ENCODE results near the gene THAP7. TPM values are rescaled to one million over a fixed set of nuclear protein-coding genes. Genes with fewer than 3 reads are reported as not detected.
A peak's percentile ranks its signal among the peaks of the same experiment; 100 is the strongest.

The THAP7 gene
- total and polyA plus RNA-seq, 9 of the 15 experiments (the other 6 are each of a cell fraction or from before 2014, with no cell fraction given), result 7.9 to 263 (median 84.1) TPM

DNA sequence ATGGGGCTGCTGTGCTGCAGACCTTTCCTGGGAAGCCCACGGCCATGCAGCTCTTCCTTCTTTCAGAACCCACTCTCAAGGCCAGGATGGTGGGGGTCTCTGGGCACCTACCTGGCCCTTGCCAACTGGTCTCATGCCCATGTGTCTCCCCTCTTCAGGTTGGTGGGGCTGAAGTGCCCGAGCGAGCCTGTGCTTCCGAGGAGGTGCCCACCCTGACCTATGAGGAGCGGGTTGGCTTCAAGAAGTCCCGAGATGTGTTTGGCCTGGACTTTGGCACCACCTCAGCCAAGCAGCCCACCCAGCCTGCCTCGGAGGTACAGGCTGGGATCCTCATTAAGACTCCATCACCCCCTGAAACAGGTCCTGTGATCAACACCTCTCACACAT is 9.9 kb downstream of the THAP7 start:
- no peak overlapping the region for H3K4me2 ChIP-seq (ENCODE audit: insufficient read depth, low read length)
- H3K9me1 ChIP-seq (ENCODE audit: control insufficient read depth, insufficient read depth, low read length), result peaks cover 7% of the 10 kb centered on the region
- TF ChIP-seq CREB1 (IDR thresholded peaks at IDR 0.05) (no peak), CREB1 (CRISPR knock-in tag; IDR thresholded peaks at IDR 0.05) (no peak), KHSRP (IDR thresholded peaks at IDR 0.05) (no peak), PPARD (CRISPR knock-in tag; IDR thresholded peaks at IDR 0.05) (no peak), SMAD4 (CRISPR knock-in tag; conservative IDR thresholded peaks at IDR 0.05) (no peak), ZKSCAN1 (IDR thresholded peaks at IDR 0.05; ENCODE audit: low read depth, low read length) (peak; percentile 19; the same call in 1 of the 2 replicates), ZFP1 (CRISPR knock-in tag; IDR thresholded peaks at IDR 0.05) (no peak), BCOR (IDR thresholded peaks at IDR 0.05) (no peak)
- TF ChIP-seq, protein P1, sequence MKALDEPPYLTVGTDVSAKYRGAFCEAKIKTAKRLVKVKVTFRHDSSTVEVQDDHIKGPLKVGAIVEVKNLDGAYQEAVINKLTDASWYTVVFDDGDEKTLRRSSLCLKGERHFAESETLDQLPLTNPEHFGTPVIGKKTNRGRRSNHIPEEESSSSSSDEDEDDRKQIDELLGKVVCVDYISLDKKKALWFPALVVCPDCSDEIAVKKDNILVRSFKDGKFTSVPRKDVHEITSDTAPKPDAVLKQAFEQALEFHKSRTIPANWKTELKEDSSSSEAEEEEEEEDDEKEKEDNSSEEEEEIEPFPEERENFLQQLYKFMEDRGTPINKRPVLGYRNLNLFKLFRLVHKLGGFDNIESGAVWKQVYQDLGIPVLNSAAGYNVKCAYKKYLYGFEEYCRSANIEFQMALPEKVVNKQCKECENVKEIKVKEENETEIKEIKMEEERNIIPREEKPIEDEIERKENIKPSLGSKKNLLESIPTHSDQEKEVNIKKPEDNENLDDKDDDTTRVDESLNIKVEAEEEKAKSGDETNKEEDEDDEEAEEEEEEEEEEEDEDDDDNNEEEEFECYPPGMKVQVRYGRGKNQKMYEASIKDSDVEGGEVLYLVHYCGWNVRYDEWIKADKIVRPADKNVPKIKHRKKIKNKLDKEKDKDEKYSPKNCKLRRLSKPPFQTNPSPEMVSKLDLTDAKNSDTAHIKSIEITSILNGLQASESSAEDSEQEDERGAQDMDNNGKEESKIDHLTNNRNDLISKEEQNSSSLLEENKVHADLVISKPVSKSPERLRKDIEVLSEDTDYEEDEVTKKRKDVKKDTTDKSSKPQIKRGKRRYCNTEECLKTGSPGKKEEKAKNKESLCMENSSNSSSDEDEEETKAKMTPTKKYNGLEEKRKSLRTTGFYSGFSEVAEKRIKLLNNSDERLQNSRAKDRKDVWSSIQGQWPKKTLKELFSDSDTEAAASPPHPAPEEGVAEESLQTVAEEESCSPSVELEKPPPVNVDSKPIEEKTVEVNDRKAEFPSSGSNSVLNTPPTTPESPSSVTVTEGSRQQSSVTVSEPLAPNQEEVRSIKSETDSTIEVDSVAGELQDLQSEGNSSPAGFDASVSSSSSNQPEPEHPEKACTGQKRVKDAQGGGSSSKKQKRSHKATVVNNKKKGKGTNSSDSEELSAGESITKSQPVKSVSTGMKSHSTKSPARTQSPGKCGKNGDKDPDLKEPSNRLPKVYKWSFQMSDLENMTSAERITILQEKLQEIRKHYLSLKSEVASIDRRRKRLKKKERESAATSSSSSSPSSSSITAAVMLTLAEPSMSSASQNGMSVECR (CRISPR knock-in tag; IDR thresholded peaks at IDR 0.05), result no peak
- TF ChIP-seq, protein P2, sequence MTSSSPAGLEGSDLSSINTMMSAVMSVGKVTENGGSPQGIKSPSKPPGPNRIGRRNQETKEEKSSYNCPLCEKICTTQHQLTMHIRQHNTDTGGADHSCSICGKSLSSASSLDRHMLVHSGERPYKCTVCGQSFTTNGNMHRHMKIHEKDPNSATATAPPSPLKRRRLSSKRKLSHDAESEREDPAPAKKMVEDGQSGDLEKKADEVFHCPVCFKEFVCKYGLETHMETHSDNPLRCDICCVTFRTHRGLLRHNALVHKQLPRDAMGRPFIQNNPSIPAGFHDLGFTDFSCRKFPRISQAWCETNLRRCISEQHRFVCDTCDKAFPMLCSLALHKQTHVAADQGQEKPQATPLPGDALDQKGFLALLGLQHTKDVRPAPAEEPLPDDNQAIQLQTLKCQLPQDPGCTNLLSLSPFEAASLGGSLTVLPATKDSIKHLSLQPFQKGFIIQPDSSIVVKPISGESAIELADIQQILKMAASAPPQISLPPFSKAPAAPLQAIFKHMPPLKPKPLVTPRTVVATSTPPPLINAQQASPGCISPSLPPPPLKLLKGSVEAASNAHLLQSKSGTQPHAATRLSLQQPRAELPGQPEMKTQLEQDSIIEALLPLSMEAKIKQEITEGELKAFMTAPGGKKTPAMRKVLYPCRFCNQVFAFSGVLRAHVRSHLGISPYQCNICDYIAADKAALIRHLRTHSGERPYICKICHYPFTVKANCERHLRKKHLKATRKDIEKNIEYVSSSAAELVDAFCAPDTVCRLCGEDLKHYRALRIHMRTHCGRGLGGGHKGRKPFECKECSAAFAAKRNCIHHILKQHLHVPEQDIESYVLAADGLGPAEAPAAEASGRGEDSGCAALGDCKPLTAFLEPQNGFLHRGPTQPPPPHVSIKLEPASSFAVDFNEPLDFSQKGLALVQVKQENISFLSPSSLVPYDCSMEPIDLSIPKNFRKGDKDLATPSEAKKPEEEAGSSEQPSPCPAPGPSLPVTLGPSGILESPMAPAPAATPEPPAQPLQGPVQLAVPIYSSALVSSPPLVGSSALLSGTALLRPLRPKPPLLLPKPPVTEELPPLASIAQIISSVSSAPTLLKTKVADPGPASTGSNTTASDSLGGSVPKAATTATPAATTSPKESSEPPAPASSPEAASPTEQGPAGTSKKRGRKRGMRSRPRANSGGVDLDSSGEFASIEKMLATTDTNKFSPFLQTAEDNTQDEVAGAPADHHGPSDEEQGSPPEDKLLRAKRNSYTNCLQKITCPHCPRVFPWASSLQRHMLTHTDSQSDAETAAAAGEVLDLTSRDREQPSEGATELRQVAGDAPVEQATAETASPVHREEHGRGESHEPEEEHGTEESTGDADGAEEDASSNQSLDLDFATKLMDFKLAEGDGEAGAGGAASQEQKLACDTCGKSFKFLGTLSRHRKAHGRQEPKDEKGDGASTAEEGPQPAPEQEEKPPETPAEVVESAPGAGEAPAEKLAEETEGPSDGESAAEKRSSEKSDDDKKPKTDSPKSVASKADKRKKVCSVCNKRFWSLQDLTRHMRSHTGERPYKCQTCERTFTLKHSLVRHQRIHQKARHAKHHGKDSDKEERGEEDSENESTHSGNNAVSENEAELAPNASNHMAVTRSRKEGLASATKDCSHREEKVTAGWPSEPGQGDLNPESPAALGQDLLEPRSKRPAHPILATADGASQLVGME (CRISPR knock-in tag; IDR thresholded peaks at IDR 0.05), result peak; percentile 56; the same call in 1 of the 2 replicates
- FAIRE-seq (no peak), DNase-seq (ENCODE audit: extremely low read depth in 1 of 4, low spot score in 3 of 4) (no peak), ATAC-seq (no peak)
- peaks cover 93% of the 10 kb centered on the region; the same call in 2 of the 3 replicates for H3K36me3 ChIP-seq (ENCODE audit: control insufficient read depth, insufficient read depth, low read length)
- peak overlapping the region in 1 of 2 experiments; percentile 39; a peak in 2 of 4 replicates for H3K9ac ChIP-seq (ENCODE audit: insufficient read depth in 1 of 2, low read depth in 2 of 2, low read length in 2 of 2)
- no peak overlapping the region for H2AFZ ChIP-seq (ENCODE audit: low read depth, low read length)
- no peak overlapping the region for H3K4me3 ChIP-seq
- H4K20me1 ChIP-seq (replicated peaks; ENCODE audit: control insufficient read depth, insufficient read depth, low read length), result peaks cover 18% of the 10 kb centered on the region; the same call in 1 of the 2 replicates
- H3K27me3 ChIP-seq (ENCODE audit: control insufficient read depth in 2 of 2, insufficient read depth in 2 of 2, low read length in 2 of 2), result no peaks in the 10 kb centered on the region
- ChIA-PET POLR2A (interaction anchor here (1.8 to 17.9 kb wide), 4 partner anchors 8 to 46 kb away, joined by 4 to 451 read pairs (median 92); partner anchors contain the start of genes AIFM3, LZTR1 and THAP7), CTCF (ENCODE audit: low intra/inter-chr PET ratio) (no interaction called here)
- no peak overlapping the region for H3K27ac ChIP-seq (ENCODE audit: extremely low read depth, low read depth, low read length)
- H3K9me3 ChIP-seq (replicated peaks; ENCODE audit: control insufficient read depth, insufficient read depth, low read depth, low read length), result no peaks in the 10 kb centered on the region
- 92% methylated on average over 7 of the region's 7 CpGs for WGBS (ENCODE audit: insufficient coverage, low coverage, missing lambda C conversion rate)
- BruUV-seq (replicated peaks), result no TSS peak
- H3K4me1 ChIP-seq (replicated peaks in 1 of 2; ENCODE audit: control insufficient read depth in 2 of 2, insufficient read depth in 2 of 2, low read length in 2 of 2), result peaks cover 0 to 71% of the 10 kb centered on the region in 2 experiments; a peak in 2 of 5 replicates
- intact Hi-C loops (cut with micrococcal nuclease), result no loop called here
- in situ Hi-C loops (cut with MboI), result no loop called here
- no peaks in the 10 kb centered on the region for H3K79me2 ChIP-seq (ENCODE audit: control insufficient read depth, insufficient read depth, low read length)
